ENCODE results near the gene PRSS53. TPM values are rescaled to one million over a fixed set of nuclear protein-coding genes. Genes with fewer than 3 reads are reported as not detected.

PRSS53 gene
- polyA plus RNA-seq, 3 donors, result 0.17 to 5.1 TPM; not detected in 1

GRCh38 chr16:31033709-31034492 lies 54.8 kb downstream of the PRSS53 start:
- intact Hi-C loops (cut with micrococcal nuclease), result loop anchor here (1.0 to 5.0 kb wide), 7 partner anchors 19 to 833 kb away; partner anchors contain the start of genes VKORC1 (in 1 of the 2), ZNF646 (in 1 of the 2) and ZNF668 (in 1 of the 2)
- Histone ChIP-seq H2AFZ (ENCODE audit: insufficient read depth, low read depth, low read length, poor library complexity, severe bottlenecking) (peak overlapping the region; percentile 70), H3K4me2 (replicated peaks; ENCODE audit: extremely low read depth, low read length, poor library complexity, severe bottlenecking) (peak overlapping the region; percentile 85), H3K9ac (ENCODE audit: insufficient read depth, low read length, poor library complexity, severe bottlenecking) (peak overlapping the region; percentile 92), H3K4me1 (ENCODE audit: control insufficient read depth in 1 of 2, insufficient read depth in 2 of 2, low read length in 2 of 2) (peaks cover 38 to 45% of the 10 kb centered on the region in 2 donors), H3K27me3 (ENCODE audit: control insufficient read depth in 2 of 2, insufficient read depth in 2 of 2, low read length in 2 of 2) (no peaks in the 10 kb centered on the region), H4K20me1 (ENCODE audit: insufficient read depth, low read length) (peaks cover 22% of the 10 kb centered on the region), H3K4me3 (replicated peaks in 1 of 3; ENCODE audit: low read depth in 2 of 3, low read length in 3 of 3) (peak overlapping the region; percentile 52 to 96 (median 70)), H3K79me2 (ENCODE audit: insufficient read depth, low read length) (peaks cover 27% of the 10 kb centered on the region), H3K9me3 (replicated peaks in 1 of 2; ENCODE audit: control insufficient read depth in 1 of 2, insufficient read depth in 1 of 2, low read length in 2 of 2) (no peaks in the 10 kb centered on the region), H3K27ac (ENCODE audit: low read depth in 1 of 2, low read length in 2 of 2) (peak overlapping the region; percentile 97 to 100), H3K36me3 (replicated peaks in 1 of 2; ENCODE audit: control insufficient read depth in 1 of 2, insufficient read depth in 2 of 2, low read length in 2 of 2) (peaks cover 16 to 21% of the 10 kb centered on the region in 2 donors)
- Mint-ChIP-seq H3K27me3 (ENCODE audit: low read depth in 3 of 3) (peaks cover 0 to 3% (median 2%) of the 10 kb centered on the region in 3 donors), H3K4me1 (peaks cover 34% of the 10 kb centered on the region), H3K9me3 (peaks cover 0 to 2% (median 0%) of the 10 kb centered on the region in 7 donors), H3K27ac (peak overlapping the region; percentile 97 to 99 (median 99)), H3K36me3 (peaks cover 26 to 28% of the 10 kb centered on the region in 2 donors), H3K4me3 (peak overlapping the region; percentile 94 to 95)
- 1% methylated on average over 33 of the region's 47 CpGs for WGBS (ENCODE audit: insufficient coverage)
- peak; percentile 79 to 87 (median 81) for DNase-seq
- TF ChIP-seq CTCF (IDR thresholded peaks at IDR 0.05), result no peak

Other genes with a start within 250 kb of the PRSS53 start
- gene BCL7C, start 194.9 kb downstream of the PRSS53 start, polyA plus RNA-seq, result 10 to 100 TPM; 11.4 to 19.1 (median 17.4) TPM
- under 1 TPM in 1 of 3 donors, not detected in 2; 0.93 TPM for gene CTF1, start 192.3 kb downstream of the PRSS53 start, polyA plus RNA-seq
- 1 to 10 TPM in 1 of 3 donors, under 1 TPM in 1, not detected in 1; 0.14 to 7.6 TPM for gene FBXL19, start 165.4 kb downstream of the PRSS53 start, polyA plus RNA-seq
- 10 to 100 TPM; 34.3 to 80.3 (median 76.8) TPM for gene ORAI3, start 139.9 kb downstream of the PRSS53 start, polyA plus RNA-seq
- gene SETD1A, start 131.2 kb downstream of the PRSS53 start, polyA plus RNA-seq, result 1 to 10 TPM in 2 of 3 donors, under 1 TPM in 1; 0.16 to 6.6 (median 1.3) TPM
- gene HSD3B7, start 103.7 kb downstream of the PRSS53 start, polyA plus RNA-seq, result 1 to 10 TPM in 2 of 3 donors, under 1 TPM in 1; 0.89 to 4.3 (median 2.7) TPM
- gene STX1B, start 78.3 kb downstream of the PRSS53 start, polyA plus RNA-seq, result 1 to 10 TPM in 1 of 3 donors, not detected in 2; 1.7 TPM
- 100 to 1,000 TPM in 1 of 3 donors, 10 to 100 TPM in 2; 18.6 to 186 (median 21.8) TPM for gene STX4, start 55.4 kb downstream of the PRSS53 start, polyA plus RNA-seq
- 1 to 10 TPM; 3.8 to 4.8 (median 4.5) TPM for gene ZNF668, start 14.7 kb downstream of the PRSS53 start, polyA plus RNA-seq
- 1 to 10 TPM in 2 of 3 donors, under 1 TPM in 1; 0.46 to 6.5 (median 3.0) TPM for gene ZNF646, start 14.5 kb downstream of the PRSS53 start, polyA plus RNA-seq
- 100 to 1,000 TPM in 1 of 3 donors, 10 to 100 TPM in 2; 59.2 to 113 (median 91.2) TPM for gene VKORC1, start 5.9 kb upstream of the PRSS53 start, polyA plus RNA-seq
- gene BCKDK, start 19.4 kb upstream of the PRSS53 start, polyA plus RNA-seq, result 10 to 100 TPM; 76.5 to 93.5 (median 90.8) TPM
- 100 to 1,000 TPM in 1 of 3 donors, 10 to 100 TPM in 2; 34.5 to 136 (median 42.0) TPM for gene KAT8, start 28.7 kb upstream of the PRSS53 start, polyA plus RNA-seq
- gene PRSS8, start 46.8 kb upstream of the PRSS53 start, polyA plus RNA-seq, result under 1 TPM in 1 of 3 donors, not detected in 2; 0.15 TPM
- 1 to 10 TPM; 3.1 to 4.2 (median 3.4) TPM for gene PRSS36, start 61.1 kb upstream of the PRSS53 start, polyA plus RNA-seq
- gene FUS, start 91.2 kb upstream of the PRSS53 start, polyA plus RNA-seq, result 100 to 1,000 TPM in 1 of 3 donors, 10 to 100 TPM in 2; 54.9 to 246 (median 78.5) TPM
- 100 to 1,000 TPM; 214 to 400 (median 374) TPM for gene PYCARD, start 113.8 kb upstream of the PRSS53 start, polyA plus RNA-seq
- under 1 TPM in 1 of 3 donors, not detected in 2; 0.04 TPM for gene TRIM72, start 125.2 kb upstream of the PRSS53 start, polyA plus RNA-seq
- not detected for gene PYDC1, start 128.2 kb upstream of the PRSS53 start, polyA plus RNA-seq
- 100 to 1,000 TPM in 2 of 3 donors, 10 to 100 TPM in 1; 71.9 to 330 (median 117) TPM for gene ITGAM, start 171.0 kb upstream of the PRSS53 start, polyA plus RNA-seq

Data from CD14-positive monocyte (primary cell).